CD1c-positive myeloid dendritic cell (primary cell): ENCODE results near the gene PUS1.
"Not testable (repeated sequence)": the region's sequence is repeated elsewhere in the genome, so short reads cannot be mapped to it uniquely, and the experiment has no call there.

ENCODE experiments used
- DNase-seq: peaks from one replicate; pipeline ENCODE4 v3.0.0-alpha.2; 2016; ENCODE audit errors: extremely low spot score

PUS1 gene

GRCh38 chr12:131928711-131929580 lies at the start of gene PUS1:
Gene PUS1 (plus strand): TSS chr12:131929276. CDS start chr12:131929723, 447 bp downstream.
- DNase-seq: peak; percentile 97

DNA sequence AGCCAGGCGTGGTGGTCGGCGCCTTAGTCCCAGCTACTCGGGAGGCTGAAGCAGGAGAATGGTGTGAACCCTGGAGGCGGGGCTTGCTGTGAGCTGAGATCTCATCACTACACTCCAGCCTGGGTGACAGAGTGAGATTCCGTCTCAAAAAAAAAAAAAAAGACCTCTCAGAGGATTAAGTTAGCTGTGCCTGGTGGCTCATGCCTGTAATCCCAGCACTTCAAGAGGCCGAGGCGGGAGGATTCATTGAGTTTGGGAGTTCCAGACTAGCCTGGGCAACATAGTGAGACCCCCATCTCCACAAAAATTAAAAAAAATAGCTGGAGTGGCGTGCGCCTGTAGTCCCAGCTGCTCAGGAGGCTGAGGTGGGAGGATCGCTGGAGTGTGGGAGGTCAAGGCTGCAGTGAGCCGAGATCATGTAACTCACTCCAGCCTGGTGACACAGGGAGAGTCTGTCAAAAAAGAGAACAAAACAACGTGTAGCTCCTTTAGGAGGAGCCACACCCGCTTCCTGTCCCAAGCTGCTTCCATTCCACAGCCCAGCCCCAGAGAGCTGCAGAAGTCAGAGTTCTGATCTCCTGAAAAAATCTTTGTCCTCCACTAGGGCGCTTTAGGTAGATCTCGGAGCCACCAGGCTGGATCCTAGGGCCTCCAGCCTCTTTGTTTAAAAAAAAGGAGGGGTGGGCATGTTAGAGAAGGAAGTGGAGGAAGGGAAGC lies 46.1 kb upstream of the PUS1 start:
- peak; percentile 59 for DNase-seq

DNA sequence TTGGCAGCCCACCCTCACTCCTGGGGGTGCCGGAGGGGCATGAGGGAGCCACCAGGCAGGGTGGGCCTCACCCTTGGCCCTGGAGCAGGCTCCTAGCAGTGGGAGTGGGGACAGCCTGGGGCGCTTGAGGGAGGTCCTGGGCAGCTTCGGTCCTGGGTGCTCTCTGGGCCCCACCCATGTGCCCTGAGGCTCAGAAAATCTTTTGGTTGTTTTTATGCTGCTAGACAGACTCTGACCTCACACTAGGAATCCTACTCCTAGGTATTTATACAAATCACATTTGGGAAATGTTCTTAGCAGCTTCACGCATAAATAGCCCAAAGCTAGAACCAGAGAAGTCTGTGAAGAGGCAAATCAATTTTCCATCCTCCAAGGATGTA lies 45.6 kb upstream of the PUS1 start:
- no peak for DNase-seq

GRCh38 chr12:131885076-131885475 lies 44.0 kb upstream of the PUS1 start:
- DNase-seq: not testable (repeated sequence)

- no peak for DNase-seq
Observed at GRCh38 chr12:131885543-131886057, 43.5 kb upstream of the PUS1 start.

- not testable (repeated sequence) for DNase-seq
Observed at GRCh38 chr12:131891722-131892121, 37.4 kb upstream of the PUS1 start.

GRCh38 chr12:131892711-131893604 lies 36.1 kb upstream of the PUS1 start:
- DNase-seq: no peak

GRCh38 chr12:131893605-131894312 lies 35.3 kb upstream of the PUS1 start:
- peak; percentile 46 for DNase-seq

- peak; percentile 96 for DNase-seq
Observed at GRCh38 chr12:131894313-131894860, 34.7 kb upstream of the PUS1 start, which contains the start of gene ULK1. Gene ULK1 (plus strand): TSS chr12:131894622. CDS start chr12:131895002, 380 bp downstream.

GRCh38 chr12:131894981-131895639 lies 34.0 kb upstream of the PUS1 start:
- DNase-seq: no peak

DNA sequence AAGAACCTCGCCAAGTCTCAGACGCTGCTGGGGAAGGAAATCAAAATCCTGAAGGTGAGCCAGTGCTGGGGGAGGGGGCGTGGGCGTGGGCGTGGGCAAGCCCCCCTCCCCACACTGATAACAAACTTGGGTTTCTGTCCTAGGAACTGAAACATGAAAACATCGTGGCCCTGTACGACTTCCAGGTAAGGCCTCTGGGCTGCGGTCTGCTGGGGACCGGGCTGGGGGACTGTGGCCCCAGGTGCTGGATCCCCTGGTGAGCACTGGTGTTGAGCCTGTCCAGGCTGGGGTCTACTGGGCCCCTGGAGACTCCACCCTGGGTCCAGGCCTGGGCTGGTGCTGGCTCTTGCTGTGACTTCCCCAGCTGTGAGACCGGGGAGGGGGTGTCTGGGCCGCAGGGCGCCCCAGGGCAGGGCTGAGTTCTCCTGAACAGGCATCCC lies 33.4 kb upstream of the PUS1 start:
- DNase-seq: no peak

DNA sequence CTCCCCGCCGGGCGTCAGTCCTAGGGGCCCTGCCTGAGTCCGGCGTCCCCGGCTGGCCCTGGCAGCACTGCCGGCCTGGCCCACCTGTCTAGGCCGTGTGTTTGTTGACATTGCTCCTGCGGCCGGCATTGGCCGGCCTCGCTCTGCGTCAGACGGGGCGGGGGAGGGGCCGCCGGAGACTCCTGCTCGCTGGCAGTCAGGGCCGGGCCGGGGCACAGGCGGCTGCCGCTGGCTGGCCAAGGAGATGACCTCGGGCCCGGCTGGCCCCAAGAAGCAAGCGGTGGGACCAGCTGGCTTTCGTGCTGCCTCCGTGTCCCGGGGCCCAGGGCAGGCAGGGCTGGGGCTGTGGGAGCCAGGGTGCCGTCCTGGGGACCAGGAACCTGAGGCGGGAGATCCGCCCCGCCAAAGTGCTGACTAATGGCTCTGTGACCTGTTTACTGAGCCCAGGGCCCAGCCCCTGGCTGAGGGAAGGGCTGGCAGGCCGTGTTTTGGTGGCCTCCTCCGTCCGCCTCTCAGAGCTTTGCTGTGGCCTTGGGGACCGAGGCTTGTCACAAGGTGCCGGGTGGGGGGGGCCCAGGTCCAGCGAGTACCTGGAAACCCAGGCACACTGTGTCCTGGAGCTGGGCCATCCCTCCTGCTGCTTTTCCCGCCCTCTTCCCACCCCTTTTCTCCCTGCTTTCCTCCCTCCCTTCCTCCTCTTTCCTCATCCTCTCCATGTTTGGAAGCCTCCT lies 32.8 kb upstream of the PUS1 start:
- DNase-seq: peak; percentile 80

DNA sequence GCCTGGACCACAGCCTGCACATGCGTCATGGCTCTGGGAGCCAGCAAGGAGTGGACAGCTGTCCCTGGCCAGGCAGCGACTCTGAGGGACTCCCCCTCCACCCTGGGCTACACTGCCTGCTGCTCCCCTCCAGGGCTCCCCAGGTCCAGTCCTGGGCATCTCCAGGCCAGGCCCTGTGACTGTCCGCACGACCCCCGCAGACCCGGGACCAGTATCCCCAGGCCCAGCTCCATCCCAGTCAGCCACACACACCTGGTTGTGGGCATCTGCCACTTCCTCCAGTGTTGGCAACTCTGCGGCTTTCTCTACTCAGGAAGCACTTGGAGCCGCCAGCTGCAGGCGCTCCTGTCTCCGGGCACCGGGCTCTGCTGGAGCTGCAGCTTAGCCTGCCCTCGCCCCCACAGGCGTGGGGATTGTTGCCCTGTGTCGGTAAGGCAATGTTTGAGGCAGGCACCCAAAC lies 32.2 kb upstream of the PUS1 start:
- no peak for DNase-seq

- DNase-seq: no peak
Observed at GRCh38 chr12:131897276-131897675, 31.8 kb upstream of the PUS1 start.

DNA sequence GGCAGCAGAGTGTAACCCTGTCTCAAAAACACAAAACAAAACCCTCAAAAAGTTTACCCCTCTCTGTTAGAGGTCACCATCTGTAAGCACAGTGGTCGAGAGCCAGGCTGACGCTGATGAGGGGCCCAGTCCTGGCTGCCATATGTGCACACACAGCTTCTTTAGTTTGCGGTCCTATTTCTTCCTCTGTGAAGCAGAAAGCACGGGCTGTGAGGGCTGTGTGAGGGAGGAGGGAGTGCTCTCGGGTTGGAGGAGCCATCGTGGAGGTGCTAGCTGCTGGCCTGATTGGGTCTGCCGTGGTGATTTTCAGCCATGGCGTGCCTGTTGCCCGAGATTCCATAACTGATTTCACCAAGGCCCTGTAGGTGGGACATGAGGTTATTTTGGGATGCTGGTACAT lies 31.2 kb upstream of the PUS1 start:
- DNase-seq: no peak

- DNase-seq: no peak
Observed at GRCh38 chr12:131900397-131900796, 28.7 kb upstream of the PUS1 start.

DNA sequence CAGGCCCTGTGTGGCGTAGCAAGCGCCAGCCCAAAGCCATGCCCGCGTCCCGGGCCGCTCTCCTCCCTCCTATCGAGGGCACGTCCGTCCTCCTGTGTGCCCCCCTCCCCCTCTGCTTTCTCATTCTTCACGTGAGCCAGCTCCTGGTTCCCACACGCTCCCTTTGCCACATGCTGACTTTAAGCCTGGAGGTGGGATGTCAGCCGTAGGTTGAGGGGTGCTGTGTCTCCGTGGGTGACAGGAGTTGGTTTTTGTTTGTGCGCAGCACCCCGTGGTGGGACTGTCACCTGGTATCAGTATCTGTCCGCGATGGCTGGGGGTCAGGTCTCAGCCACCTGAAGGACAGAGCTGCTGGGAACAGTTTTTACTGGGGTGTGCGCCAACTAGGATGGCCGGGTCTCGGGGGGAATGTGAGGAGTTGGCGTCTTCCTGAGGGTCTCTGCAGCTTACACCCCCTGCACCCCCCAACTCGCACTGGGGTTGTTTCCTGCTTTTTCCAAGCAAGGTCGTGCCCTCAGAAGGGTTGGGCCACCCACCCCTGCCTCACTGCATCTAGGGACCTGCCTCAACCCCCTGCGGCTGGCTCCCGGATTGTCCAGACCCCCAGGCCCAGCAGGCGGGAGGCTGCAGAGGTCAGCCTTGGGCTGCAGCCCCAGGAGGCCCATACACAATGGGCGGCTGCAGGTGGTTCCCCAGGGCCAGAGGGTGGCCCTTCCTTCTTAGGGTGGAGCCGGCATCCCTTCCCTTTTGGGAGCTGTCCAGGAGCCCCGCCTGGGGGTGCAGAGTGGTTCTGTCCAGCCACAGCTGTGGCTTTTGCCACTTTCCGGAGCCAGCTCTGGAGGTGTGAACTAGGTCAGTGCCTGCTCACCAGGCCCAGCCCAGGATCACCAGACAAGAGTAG lies 27.4 kb upstream of the PUS1 start:
- DNase-seq: no peak
